K562 (cell line): Measurements from ENCODE around the gene KLHL6. TPM values are rescaled to one million over a fixed set of nuclear protein-coding genes. Genes with fewer than 3 reads are reported as not detected.
A peak's percentile ranks its signal among the peaks of the same experiment; 100 is the strongest.
"Not testable (repeated sequence)": the region's sequence is repeated elsewhere in the genome, so short reads cannot be mapped to it uniquely, and the experiment has no call there.

ENCODE experiments used
- CTBP1 ChIP-seq: fragments of 450-650 bp; IDR thresholded peaks from 2 replicates; pipeline ENCODE4 v1.6.1; 2016; ENCODE audit warnings: borderline replicate concordance
- ERF ChIP-seq: fragments of 450-650 bp; formaldehyde crosslinking; IDR thresholded peaks from 2 replicates; pipeline ENCODE4 v1.4.0; 2020; ENCODE audit warnings: mild to moderate bottlenecking, mixed read lengths
- FOXA3 ChIP-seq, 2 experiments: fragments of 450-650 bp in 1 of 2; sonication (generic) in 1 of 2; formaldehyde crosslinking; IDR thresholded peaks in 1 of 2; conservative IDR thresholded peaks in 1 of 2; 2 replicates each; pipeline versions ENCODE4 v1.4.0 to v1.8.0; 2020 to 2022; ENCODE audit warnings: mild to moderate bottlenecking in 2 of 2, missing genetic modification reagents in 1 of 2
- GTF2A2 ChIP-seq: IDR thresholded peaks from 2 replicates; pipeline ENCODE4 v1.6.1; 2016; ENCODE audit warnings: mild to moderate bottlenecking, missing genetic modification characterization, missing compliant biosample characterization
- HDAC8 ChIP-seq: fragments of 450-650 bp; IDR thresholded peaks from 2 replicates; pipeline ENCODE4 v1.6.1; 2016; ENCODE audit warnings: mild to moderate bottlenecking, missing genetic modification characterization, moderate library complexity, missing compliant biosample characterization
- KLF6 ChIP-seq: fragments of 250-450 bp; sonication (Bioruptor Pico); IDR thresholded peaks from 2 replicates; pipeline ENCODE4 v1.4.0; 2020; ENCODE audit warnings: mild to moderate bottlenecking, moderate library complexity, borderline replicate concordance
- L3MBTL2 ChIP-seq: fragments of 450-650 bp; IDR thresholded peaks from 2 replicates; pipeline ENCODE4 v1.6.1; 2016; ENCODE audit warnings: mild to moderate bottlenecking, moderate library complexity
- MECOM ChIP-seq: fragments of 250-450 bp; sonication (Bioruptor Pico); IDR thresholded peaks from 2 replicates; pipeline ENCODE4 v1.8.0; 2022; ENCODE audit warnings: inconsistent platforms
- MEIS2 ChIP-seq: fragments of 450-650 bp; IDR thresholded peaks from 2 replicates; pipeline ENCODE4 v1.6.1; 2014; ENCODE audit warnings: mild to moderate bottlenecking; ENCODE audit not compliant: partially characterized antibody
- NR2C2 ChIP-seq, 2 experiments: fragments of 200-800 bp in 1 of 2; sonication (Bioruptor generic) in 1 of 2; sonication (generic) in 1 of 2; formaldehyde crosslinking in 1 of 2; IDR thresholded peaks; 2 replicates each; pipeline versions ENCODE4 v1.6.1 to v1.8.0; 2016 to 2022; ENCODE audit warnings: mild to moderate bottlenecking in 1 of 2, missing compliant biosample characterization in 1 of 2, missing genetic modification characterization in 1 of 2, missing genetic modification reagents in 1 of 2
- PTRF ChIP-seq: fragments of 450-650 bp; IDR thresholded peaks from 2 replicates; pipeline ENCODE4 v1.6.1; 2016; ENCODE audit warnings: mild to moderate bottlenecking, missing genetic modification characterization, missing compliant biosample characterization
- PYGO2 ChIP-seq: fragments of 450-650 bp; IDR thresholded peaks from 2 replicates; pipeline ENCODE4 v1.6.1; 2016; ENCODE audit warnings: mild to moderate bottlenecking, missing genetic modification characterization, moderate library complexity, missing compliant biosample characterization
- RCOR1 ChIP-seq, 2 experiments: IDR thresholded peaks; 2 replicates each; pipeline ENCODE4 v1.6.1; 2012; ENCODE audit warnings: low read depth in 2 of 2, low read length in 2 of 2, borderline replicate concordance in 1 of 2, improper control_type of control experiment in 1 of 2
- SMAD4 ChIP-seq: fragments of 250-450 bp; sonication (Bioruptor Pico); conservative IDR thresholded peaks from 2 replicates; pipeline ENCODE4 v1.8.0; 2021; ENCODE audit warnings: inconsistent platforms, mild to moderate bottlenecking, moderate library complexity
- TAL1 ChIP-seq: fragments of 450-650 bp; IDR thresholded peaks from 2 replicates; pipeline ENCODE4 v1.6.1; 2016; ENCODE audit warnings: mild to moderate bottlenecking
- TCF3 ChIP-seq: sonication (generic); formaldehyde crosslinking; IDR thresholded peaks from 2 replicates; pipeline ENCODE4 v1.4.0; 2020; ENCODE audit warnings: mild to moderate bottlenecking, missing genetic modification reagents
- ZNF239 ChIP-seq: fragments of 250-450 bp; sonication (Bioruptor Pico); IDR thresholded peaks from 2 replicates; pipeline ENCODE4 v1.4.0; 2020; ENCODE audit warnings: mild to moderate bottlenecking
- ZNF668 ChIP-seq: fragments of 250-450 bp; sonication (Bioruptor Pico); IDR thresholded peaks from 2 replicates; pipeline ENCODE4 v1.8.0; 2022; ENCODE audit warnings: mild to moderate bottlenecking, inconsistent platforms
- polyA plus RNA-seq, 8 experiments: library from polyadenylated mRNA; depleted of rRNA in 4 of 8; stranded (reverse) in 5 of 8; unstranded in 3 of 8; fragments of >200 nt; fragmentation: Nextera tagmentation in 2 of 8; fragmentation: Illumina TruSeq in 1 of 8; extraction: Ambion mirVana in 2 of 8; extraction: Trizol in 1 of 8; gene quantifications; 2 replicates each; pipeline versions ENCODE4 v1.2.1 to v1.2.3, GENCODE V29; 2011 to 2014; ENCODE audit warnings: inconsistent platforms in 1 of 8, missing spikeins in 1 of 8
- total RNA-seq, 7 experiments: library from RNA; depleted of rRNA in 6 of 7; stranded (reverse); fragments of >200 nt in 6 of 7; fragmentation: Illumina TruSeq in 2 of 7; extraction: Trizol in 2 of 7; gene quantifications; 2 replicates each; pipeline versions ENCODE4 v1.2.1 to v1.2.3, GENCODE V29; 2011 to 2021; ENCODE audit warnings: low replicate concordance in 1 of 7
- TF ChIP-seq, protein P1 (sequence below): fragments of 250-450 bp; sonication (Bioruptor Pico); IDR thresholded peaks from 2 replicates; pipeline ENCODE4 v1.4.0; 2020
- TF ChIP-seq, protein P2 (sequence below): sonication (generic); formaldehyde crosslinking; IDR thresholded peaks from 2 replicates; pipeline ENCODE4 v1.9.0; 2022; ENCODE audit warnings: mild to moderate bottlenecking, missing genetic modification reagents
- TF ChIP-seq, protein P3 (sequence below), 2 experiments: IDR thresholded peaks in 1 of 2; conservative IDR thresholded peaks in 1 of 2; 2 replicates each; pipeline ENCODE4 v1.6.1; 2016; ENCODE audit warnings: low read depth in 2 of 2, mild to moderate bottlenecking in 1 of 2, missing compliant biosample characterization in 1 of 2, missing genetic modification characterization in 1 of 2, moderate library complexity in 1 of 2
- TF ChIP-seq, protein P4 (sequence below): fragments of 250-450 bp; sonication (Bioruptor Pico); IDR thresholded peaks from 2 replicates; pipeline ENCODE4 v1.8.0; 2022; ENCODE audit warnings: moderate library complexity, mild to moderate bottlenecking, inconsistent platforms

KLHL6 gene
- total and polyA plus RNA-seq, 9 of the 15 experiments (the other 6 are each of a cell fraction or from before 2014, with no cell fraction given) = 0.18 to 2.1 (median 1.4) TPM

DNA sequence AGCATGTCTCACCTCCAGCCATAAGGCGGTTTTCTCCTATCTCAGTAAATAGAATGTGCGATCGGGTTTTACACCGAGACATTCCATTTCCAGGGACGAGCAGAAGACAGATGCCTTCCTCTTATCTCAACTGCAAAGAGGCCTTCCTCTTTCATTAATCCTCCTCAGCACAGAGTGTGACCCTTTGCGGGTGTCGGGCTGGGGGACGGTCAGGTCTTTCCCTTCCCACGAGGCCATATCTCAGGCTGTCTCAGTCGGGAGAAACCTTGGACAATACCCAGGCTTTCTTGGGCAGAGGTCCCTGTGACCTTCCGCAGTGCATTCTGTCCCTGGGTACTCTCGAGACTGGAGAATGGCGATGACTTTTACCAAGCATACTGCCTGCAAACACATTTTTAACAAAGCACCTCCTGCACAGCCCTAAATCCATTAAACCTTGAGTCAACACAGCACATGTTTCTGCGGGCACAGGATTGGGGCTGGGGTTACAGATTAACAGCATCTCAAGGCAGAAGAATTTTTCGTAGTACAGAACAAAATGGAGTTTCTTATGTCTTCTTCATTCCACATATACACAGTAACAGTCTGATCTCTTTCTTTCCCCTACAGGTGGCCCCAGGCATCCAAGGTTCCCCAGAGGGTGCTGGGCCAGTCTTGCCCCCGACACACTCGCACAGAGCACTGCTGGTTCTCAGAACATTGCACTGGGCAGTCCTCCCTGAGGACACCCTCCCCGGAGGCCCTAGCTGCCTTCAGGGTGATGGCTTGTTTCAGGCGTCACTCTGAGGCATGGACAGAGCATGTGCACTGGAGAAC is 34.6 kb downstream of the KLHL6 start (continued):
- TF ChIP-seq, protein P1, sequence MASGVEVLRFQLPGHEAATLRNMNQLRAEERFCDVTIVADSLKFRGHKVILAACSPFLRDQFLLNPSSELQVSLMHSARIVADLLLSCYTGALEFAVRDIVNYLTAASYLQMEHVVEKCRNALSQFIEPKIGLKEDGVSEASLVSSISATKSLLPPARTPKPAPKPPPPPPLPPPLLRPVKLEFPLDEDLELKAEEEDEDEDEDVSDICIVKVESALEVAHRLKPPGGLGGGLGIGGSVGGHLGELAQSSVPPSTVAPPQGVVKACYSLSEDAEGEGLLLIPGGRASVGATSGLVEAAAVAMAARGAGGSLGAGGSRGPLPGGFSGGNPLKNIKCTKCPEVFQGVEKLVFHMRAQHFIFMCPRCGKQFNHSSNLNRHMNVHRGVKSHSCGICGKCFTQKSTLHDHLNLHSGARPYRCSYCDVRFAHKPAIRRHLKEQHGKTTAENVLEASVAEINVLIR (CRISPR knock-in tag) = 0 out of 2 replicates have a peak, but pooled peaks have one; percentile 26
- TF ChIP-seq, protein P2, sequence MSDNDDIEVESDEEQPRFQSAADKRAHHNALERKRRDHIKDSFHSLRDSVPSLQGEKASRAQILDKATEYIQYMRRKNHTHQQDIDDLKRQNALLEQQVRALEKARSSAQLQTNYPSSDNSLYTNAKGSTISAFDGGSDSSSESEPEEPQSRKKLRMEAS (CRISPR knock-in tag) = peak; percentile 55; the same call in 1 of the 2 replicates
- TF ChIP-seq L3MBTL2 (peak; percentile 55; the same call in 1 of the 2 replicates), HDAC8 (peak; percentile 88), NR2C2 (tag; IDR thresholded peaks at IDR 0.05) (peak; percentile 40), FOXA3 (CRISPR knock-in tag; conservative IDR thresholded peaks at IDR 0.05 in 1 of 2, IDR thresholded peaks at IDR 0.05 in 1 of 2) (peak in 1 of 2 experiments; percentile 98; a peak in 1 of 4 replicates), ZNF239 (CRISPR knock-in tag) (peak; percentile 29; the same call in 1 of the 2 replicates), KLF6 (peak; percentile 54; the same call in 1 of the 2 replicates), RCOR1 (IDR thresholded peaks at IDR 0.05; ENCODE audit: borderline replicate concordance in 1 of 2, low read depth in 2 of 2, low read length in 2 of 2) (peak in 1 of 2 experiments; percentile 46; a peak in 1 of 4 replicates), ZNF668 (0 out of 2 replicates have a peak, but pooled peaks have one; percentile 28), PYGO2 (tag) (peak; percentile 80; the same call in 1 of the 2 replicates), MEIS2 (peak; percentile 50), GTF2A2 (tag) (peak; percentile 67; the same call in 1 of the 2 replicates), CTBP1 (peak; percentile 49; the same call in 1 of the 2 replicates), MECOM (CRISPR knock-in tag) (peak; percentile 62; the same call in 1 of the 2 replicates), TAL1 (peak; percentile 26; the same call in 1 of the 2 replicates), TCF3 (CRISPR knock-in tag) (peak; percentile 60), ERF (CRISPR knock-in tag) (0 out of 2 replicates have a peak, but pooled peaks have one; percentile 54), PTRF (tag) (peak; percentile 87), SMAD4 (CRISPR knock-in tag) (peak; percentile 80)
- TF ChIP-seq, protein P3, sequence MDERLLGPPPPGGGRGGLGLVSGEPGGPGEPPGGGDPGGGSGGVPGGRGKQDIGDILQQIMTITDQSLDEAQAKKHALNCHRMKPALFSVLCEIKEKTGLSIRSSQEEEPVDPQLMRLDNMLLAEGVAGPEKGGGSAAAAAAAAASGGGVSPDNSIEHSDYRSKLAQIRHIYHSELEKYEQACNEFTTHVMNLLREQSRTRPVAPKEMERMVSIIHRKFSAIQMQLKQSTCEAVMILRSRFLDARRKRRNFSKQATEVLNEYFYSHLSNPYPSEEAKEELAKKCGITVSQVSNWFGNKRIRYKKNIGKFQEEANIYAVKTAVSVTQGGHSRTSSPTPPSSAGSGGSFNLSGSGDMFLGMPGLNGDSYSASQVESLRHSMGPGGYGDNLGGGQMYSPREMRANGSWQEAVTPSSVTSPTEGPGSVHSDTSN (CRISPR knock-in tag; IDR thresholded peaks at IDR 0.05; ENCODE audit: low read depth) = not testable (repeated sequence)
- TF ChIP-seq, protein P3 (tag; conservative IDR thresholded peaks at IDR 0.05; ENCODE audit: low read depth) = peak; percentile 19
- not testable (repeated sequence) for TF ChIP-seq NR2C2 (CRISPR knock-in tag; IDR thresholded peaks at IDR 0.05)
- TF ChIP-seq, protein P4, sequence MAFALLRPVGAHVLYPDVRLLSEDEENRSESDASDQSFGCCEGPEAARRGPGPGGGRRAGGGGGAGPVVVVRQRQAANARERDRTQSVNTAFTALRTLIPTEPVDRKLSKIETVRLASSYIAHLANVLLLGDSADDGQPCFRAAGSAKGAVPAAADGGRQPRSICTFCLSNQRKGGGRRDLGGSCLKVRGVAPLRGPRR (CRISPR knock-in tag) = peak; percentile 52; the same call in 1 of the 2 replicates
